ENCODE measurements around the gene HAL.
A peak's percentile ranks its signal among the peaks of the same experiment; 100 is the strongest.

HAL gene

GRCh38 chr12:96014943-96015599, 18.9 kb upstream of the HAL start:
- DNase-seq (ENCODE audit: low spot score) = no peak

DNA sequence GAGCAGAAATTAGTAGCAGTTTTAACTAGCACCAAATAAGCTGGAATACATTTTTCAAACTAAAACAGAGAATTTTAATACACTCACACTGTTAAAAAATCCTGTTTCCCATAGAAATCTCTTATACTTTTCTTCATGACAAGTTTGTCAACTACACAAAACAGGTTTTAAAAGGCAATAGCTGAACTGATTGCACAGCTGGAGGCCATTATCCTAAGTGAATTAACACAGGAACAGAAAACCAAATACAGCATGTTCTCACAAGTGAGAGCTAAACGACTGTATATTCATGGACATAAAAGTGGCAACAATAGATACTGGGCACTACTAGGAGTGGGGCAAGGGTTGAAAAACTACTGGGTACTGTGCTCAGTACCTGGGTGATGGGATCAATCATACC, 11.6 kb upstream of the HAL start:
- no peak for DNase-seq (ENCODE audit: low spot score)

GRCh38 chr12:96006727-96007126, 10.6 kb upstream of the HAL start:
- no peak for DNase-seq (ENCODE audit: low spot score)

- DNase-seq (ENCODE audit: low spot score) = no peak
Observed at GRCh38 chr12:96000858-96001257, 4.7 kb upstream of the HAL start.

GRCh38 chr12:95999484-95999883, 3.3 kb upstream of the HAL start:
- no peak for DNase-seq (ENCODE audit: low spot score)

- DNase-seq (ENCODE audit: low spot score) = peak; percentile 84
Observed at GRCh38 chr12:95998611-95999286, 2.6 kb upstream of the HAL start.

DNA sequence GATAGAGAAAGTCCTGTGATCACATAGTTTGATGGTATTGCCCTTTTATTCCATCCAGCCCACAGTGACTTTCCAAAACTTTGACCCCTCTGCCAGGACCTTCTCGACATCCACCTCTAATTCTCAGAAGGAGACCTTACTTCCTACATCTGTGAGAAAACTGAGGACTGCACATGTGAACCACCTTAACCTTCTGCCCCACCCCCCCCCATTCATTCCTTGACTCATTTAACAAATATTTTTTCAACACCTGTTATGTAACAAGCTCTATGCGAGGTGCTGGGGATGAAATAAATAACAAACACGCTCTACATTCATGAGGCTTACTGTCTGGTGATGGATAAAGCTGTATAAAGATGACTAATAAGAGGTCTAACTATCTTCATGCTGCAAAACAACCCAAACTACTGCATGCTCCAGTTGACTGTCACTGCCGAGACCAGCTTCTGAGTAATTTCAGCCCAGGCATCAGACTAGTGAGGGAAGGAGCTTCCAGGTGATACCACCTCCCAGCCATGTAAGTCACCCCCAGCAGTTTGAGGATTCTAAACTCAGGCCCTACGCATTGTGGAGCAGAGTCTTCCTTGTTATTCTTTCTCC, 1.9 kb upstream of the HAL start:
- DNase-seq (ENCODE audit: low spot score) = no peak

DNA sequence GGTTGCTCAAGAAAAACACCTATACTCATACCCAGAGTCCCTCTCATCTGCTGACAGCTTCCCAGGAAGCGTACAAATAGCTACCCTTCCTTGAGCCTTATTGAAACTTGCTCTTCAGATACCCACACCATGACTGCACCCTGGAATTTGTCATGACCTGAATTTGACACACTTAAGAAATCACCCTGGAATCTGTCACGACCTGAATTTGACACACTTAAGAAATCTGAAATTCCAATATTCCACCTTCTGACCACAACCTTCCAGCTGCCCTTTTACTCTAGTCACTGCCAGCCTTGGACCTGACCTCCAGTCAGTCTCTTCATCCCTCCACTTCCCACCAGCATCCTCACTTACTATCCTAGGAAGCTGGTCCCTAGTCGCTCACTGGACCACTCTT, 1.1 kb upstream of the HAL start:
- DNase-seq (ENCODE audit: low spot score) = no peak

- DNase-seq (ENCODE audit: low spot score) = no peak
Observed at GRCh38 chr12:95995238-95996031, 709 bp downstream of the HAL start.

DNA sequence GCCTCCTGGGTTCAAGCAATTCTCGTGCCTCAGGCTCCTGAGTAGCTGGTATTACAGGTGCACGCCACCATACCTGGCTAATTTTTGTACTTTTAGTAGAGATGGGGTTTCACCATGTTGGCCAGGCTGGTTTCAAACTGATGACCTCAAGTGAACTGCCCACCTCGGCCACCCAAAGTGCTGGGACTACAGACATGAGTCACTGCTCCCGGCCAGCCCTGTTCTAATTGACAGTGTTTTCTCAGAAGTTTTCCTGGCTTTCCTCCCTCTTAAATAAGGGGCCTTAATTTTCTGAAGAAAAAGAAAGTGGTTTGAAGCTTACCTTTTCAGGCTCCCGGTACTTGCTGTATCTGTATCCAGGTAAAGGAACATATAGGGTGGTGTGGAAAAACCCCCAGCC, 1.7 kb downstream of the HAL start:
- no peak for DNase-seq (ENCODE audit: low spot score)

GRCh38 chr12:95993907-95994306, 2.2 kb downstream of the HAL start:
- no peak for DNase-seq (ENCODE audit: low spot score)

DNA sequence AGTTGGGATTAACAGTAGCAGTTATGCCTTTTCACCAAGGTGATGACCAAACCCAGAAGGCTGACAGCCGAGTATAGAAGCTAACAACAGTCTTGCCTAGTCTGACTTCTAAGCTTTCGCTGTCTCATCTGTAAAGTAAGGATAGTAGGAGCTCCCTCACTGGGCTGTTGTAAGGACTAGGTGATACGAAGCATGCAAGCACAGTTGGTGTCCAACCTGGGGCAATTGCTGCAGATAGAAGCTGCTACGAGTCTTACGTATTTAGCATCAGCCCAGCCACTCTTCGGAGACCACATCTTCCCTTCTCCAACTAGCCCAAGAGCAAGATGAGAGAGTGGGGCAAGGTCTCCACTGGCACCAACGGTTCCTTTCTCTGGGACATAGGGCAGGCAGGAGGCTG, 6.0 kb downstream of the HAL start:
- no peak for DNase-seq (ENCODE audit: low spot score)

DNA sequence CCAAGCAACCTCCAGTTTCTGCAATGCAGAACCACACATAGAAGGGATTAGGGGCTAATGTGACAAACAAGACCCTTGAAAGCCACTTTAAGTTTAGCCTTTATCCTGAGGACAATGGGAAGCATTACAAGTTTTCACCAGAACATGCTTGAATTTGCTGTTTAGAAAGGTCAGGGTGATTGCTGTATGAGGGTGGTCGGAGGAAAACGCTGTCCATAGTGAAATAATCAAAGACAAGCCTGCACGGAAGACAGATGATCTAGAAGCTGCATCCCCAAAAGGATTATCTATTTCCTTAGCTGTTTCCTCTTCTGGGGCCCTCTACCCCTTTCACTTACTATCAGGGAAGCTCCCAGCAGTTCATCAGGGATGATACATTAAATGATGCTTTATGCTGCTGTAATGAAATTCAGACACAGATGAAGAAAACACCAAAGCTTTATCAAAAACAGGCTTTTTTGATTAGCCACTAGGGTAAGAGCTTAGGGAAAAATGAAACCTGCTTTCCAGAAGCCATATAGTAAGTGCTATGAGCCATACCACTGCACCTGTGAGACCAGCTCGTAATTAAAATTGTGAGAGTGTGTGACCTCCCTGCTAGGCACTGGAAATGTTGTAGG, 6.5 kb downstream of the HAL start:
- no peak for DNase-seq (ENCODE audit: low spot score)

GRCh38 chr12:95988506-95989275, 7.5 kb downstream of the HAL start:
- DNase-seq (ENCODE audit: low spot score) = no peak

GRCh38 chr12:95986635-95987570, 9.2 kb downstream of the HAL start:
- no peak for DNase-seq (ENCODE audit: low spot score)

GRCh38 chr12:95984682-95985081, 11.5 kb downstream of the HAL start:
- DNase-seq (ENCODE audit: low spot score) = no peak

GRCh38 chr12:95982602-95983001, 13.5 kb downstream of the HAL start:
- no peak for DNase-seq (ENCODE audit: low spot score)

DNA sequence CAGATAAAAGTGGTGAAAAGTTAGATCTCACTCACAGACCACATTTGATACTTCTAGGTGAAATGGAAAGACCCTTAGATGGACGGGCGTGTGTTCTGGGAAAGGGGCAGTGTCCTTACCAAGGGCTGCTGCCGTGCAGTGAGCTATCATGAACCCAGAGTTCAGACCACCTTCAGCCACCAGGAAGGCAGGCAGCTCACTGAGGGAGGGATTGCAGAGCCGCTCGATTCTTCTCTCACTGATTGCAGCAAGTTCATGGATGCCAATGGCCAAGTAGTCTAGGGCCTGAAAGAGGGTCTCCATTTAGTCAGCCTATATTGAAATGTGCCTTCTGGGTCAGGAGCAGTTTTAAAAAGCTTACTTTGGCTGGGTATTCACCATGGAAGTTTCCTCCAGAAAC, 15.7 kb downstream of the HAL start:
- DNase-seq (ENCODE audit: low spot score) = no peak

GRCh38 chr12:95978774-95979173, 17.4 kb downstream of the HAL start:
- DNase-seq (ENCODE audit: low spot score) = no peak

DNA sequence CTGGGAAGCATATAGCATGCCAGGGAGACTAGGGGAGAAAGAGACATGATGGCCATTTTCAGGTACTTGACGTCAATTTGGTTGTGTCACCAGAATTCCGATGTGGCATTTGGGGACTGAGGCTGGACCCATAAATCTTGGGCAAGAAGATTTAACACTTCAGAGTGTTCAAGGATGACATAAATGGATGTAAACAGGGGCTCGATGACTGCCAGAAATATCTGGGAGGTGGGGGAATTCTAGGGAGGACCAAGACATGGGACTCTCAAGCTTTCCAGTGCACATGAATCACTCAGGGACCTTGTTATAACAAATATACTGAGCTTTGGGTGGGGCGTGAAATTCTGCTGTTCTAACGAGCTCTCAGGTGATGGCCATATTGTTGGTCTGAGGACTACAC, 17.8 kb downstream of the HAL start:
- DNase-seq (ENCODE audit: low spot score) = no peak

All from NAMALWA (cell line).